Tibial nerve (tissue), 4 donors: Measurements from ENCODE around the gene ZCCHC24. TPM values are rescaled to one million over a fixed set of nuclear protein-coding genes. Genes with fewer than 3 reads are reported as not detected.
A peak's percentile ranks its signal among the peaks of the same experiment; 100 is the strongest.
"Not testable (repeated sequence)": the region's sequence is repeated elsewhere in the genome, so short reads cannot be mapped to it uniquely, and the experiment has no call there.

ENCODE experiments used
- DNase-seq, 2 donors: peaks; one replicate each; pipeline ENCODE4 v3.0.0-alpha.2; 2019; ENCODE audit warnings: low spot score in 2 of 2
- H3K27ac ChIP-seq, 4 donors: fragments of 200-600 bp; sonication (generic) in 3 of 4; one replicate each; pipeline ENCODE4 v1.5.1; 2017 to 2019; ENCODE audit warnings: mild to moderate bottlenecking in 1 of 4
- H3K27me3 ChIP-seq, 2 donors: fragments of 200-600 bp; sonication (generic) in 1 of 2; one replicate each; pipeline versions ENCODE4 v1.5.1 to v1.6.0; 2017 to 2019
- H3K36me3 ChIP-seq, 3 donors: fragments of 200-600 bp; sonication (generic); one replicate each; pipeline ENCODE4 v1.5.1; 2018 to 2019
- H3K4me1 ChIP-seq, 4 donors: fragments of 200-600 bp; sonication (generic) in 3 of 4; one replicate each; pipeline ENCODE4 v1.5.1; 2017 to 2019
- H3K4me3 ChIP-seq, 4 donors: fragments of 200-600 bp; sonication (generic) in 3 of 4; one replicate each; pipeline ENCODE4 v1.5.1; 2017 to 2019; ENCODE audit warnings: mild to moderate bottlenecking in 1 of 4, moderate library complexity in 1 of 4
- H3K9me3 ChIP-seq, 4 donors: fragments of 200-600 bp; sonication (generic) in 3 of 4; one replicate each; pipeline ENCODE4 v1.5.1; 2017 to 2019
- EP300 ChIP-seq, 2 donors: sonication (generic); formaldehyde crosslinking; IDR thresholded peaks; one replicate each; pipeline ENCODE4 v1.6.1; 2017; ENCODE audit warnings: antibody characterized with exemption in 2 of 2, mild to moderate bottlenecking in 1 of 2
- POLR2A ChIP-seq, 2 donors: fragments of 450-650 bp; IDR thresholded peaks; one replicate each; pipeline ENCODE4 v1.6.1; 2017; ENCODE audit warnings: antibody characterized with exemption in 2 of 2, mild to moderate bottlenecking in 2 of 2, moderate library complexity in 2 of 2
- WGBS, 2 donors: methylation state at CpG; one replicate each; pipeline ENCODE4 v1.1.5; 2018; 5-methylcytosine and 5-hydroxymethylcytosine counted together
- total RNA-seq, 4 donors: library from RNA; depleted of rRNA; stranded (reverse); fragments of >200 nt; gene quantifications; one replicate each; pipeline ENCODE4 v1.1.0, GENCODE V29; 2016
- TF ChIP-seq, protein P1 (sequence below), 5 experiments: fragments of 200-600 bp in 3 of 5; fragments of 450-650 bp in 2 of 5; sonication (generic) in 3 of 5; IDR thresholded peaks; one replicate each; pipeline ENCODE4 v1.5.1; 2016 to 2019; ENCODE audit warnings: antibody characterized with exemption in 5 of 5, mild to moderate bottlenecking in 3 of 5, moderate library complexity in 2 of 5

Gene ZCCHC24
- total RNA-seq, 4 donors from 2014 or later: 122 to 165 (median 138) TPM

DNA sequence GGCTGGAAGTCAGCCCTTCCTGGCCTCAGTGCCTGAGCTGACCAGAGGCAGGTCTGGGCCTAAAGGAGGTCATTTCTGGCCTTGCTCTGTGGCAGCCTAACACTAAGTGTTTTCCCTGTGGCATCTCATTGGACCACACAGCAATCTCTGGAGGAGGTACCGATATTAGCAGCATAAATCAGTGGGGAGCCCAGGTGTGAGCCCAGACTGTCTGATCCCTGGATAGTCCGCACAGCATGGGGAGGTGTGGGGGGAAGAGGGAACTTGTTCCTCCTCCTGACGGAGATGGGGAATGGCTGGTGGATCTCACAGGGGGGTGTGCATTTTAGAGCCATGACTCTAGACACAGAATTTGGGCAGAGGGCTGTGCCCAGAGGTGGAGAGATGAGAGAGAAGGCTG is 109.1 kb downstream of the ZCCHC24 start:
- peak overlapping the region in 1 of 4 donors; percentile 43 for H3K27ac ChIP-seq
- H3K4me3 ChIP-seq: no peak overlapping the region
- TF ChIP-seq POLR2A (IDR thresholded peaks at IDR 0.05): no peak
- H3K27me3 ChIP-seq: no peaks in the 10 kb centered on the region
- 87 to 97% methylated on average over 3 of the region's 3 CpGs for WGBS, 2 donors
- H3K4me1 ChIP-seq: peaks cover 0 to 22% (median 5%) of the 10 kb centered on the region in 4 donors
- DNase-seq: no peak
- no peaks in the 10 kb centered on the region for H3K9me3 ChIP-seq
- H3K36me3 ChIP-seq: no peaks in the 10 kb centered on the region

DNA sequence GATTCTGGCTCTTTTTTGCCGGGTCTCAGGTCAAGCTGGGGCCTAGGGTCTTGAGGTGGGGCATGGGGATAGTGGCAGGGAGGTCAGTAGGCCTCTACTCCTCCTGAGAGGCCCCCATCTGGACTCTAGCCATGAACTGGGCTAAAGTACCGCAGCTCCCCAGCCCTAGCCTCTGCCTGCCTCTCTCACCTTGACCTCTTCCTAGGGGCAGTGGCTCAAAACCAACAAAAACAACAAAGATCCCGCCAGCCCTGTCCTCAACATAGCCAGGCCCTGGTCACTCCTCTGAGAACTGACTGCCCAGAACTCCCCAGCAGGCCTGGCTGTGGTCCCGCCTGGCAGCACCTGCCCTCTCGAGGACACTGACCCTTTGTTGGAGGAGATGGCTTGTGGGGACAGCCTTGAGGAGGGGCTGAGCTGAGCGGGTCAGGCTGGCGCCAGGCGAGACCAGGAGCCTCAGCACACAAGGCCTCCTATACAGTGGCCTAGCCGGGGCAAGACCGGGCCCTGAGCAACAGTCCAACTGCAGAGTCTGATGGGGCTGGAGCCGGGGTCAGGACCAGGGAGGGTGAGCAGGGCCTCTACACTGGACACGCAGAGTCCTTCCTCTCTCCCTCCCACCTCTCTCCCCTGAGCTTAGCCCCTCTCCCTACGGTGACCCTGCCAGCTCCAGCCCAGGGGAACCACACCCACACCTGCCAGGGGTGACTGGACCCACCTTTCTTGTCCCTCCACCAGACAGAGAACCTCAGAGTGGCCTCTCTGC is 109.8 kb downstream of the ZCCHC24 start:
- DNase-seq: no peak
- no peaks in the 10 kb centered on the region for H3K9me3 ChIP-seq
- no peaks in the 10 kb centered on the region for H3K36me3 ChIP-seq
- no peak overlapping the region for H3K4me3 ChIP-seq
- H3K4me1 ChIP-seq: peaks cover 0 to 16% (median 5%) of the 10 kb centered on the region in 4 donors
- peak overlapping the region in 2 of 4 donors; percentile 26 to 43 for H3K27ac ChIP-seq
- TF ChIP-seq POLR2A (IDR thresholded peaks at IDR 0.05) (no peak), EP300 (IDR thresholded peaks at IDR 0.05) (no peak)
- TF ChIP-seq, protein P1, sequence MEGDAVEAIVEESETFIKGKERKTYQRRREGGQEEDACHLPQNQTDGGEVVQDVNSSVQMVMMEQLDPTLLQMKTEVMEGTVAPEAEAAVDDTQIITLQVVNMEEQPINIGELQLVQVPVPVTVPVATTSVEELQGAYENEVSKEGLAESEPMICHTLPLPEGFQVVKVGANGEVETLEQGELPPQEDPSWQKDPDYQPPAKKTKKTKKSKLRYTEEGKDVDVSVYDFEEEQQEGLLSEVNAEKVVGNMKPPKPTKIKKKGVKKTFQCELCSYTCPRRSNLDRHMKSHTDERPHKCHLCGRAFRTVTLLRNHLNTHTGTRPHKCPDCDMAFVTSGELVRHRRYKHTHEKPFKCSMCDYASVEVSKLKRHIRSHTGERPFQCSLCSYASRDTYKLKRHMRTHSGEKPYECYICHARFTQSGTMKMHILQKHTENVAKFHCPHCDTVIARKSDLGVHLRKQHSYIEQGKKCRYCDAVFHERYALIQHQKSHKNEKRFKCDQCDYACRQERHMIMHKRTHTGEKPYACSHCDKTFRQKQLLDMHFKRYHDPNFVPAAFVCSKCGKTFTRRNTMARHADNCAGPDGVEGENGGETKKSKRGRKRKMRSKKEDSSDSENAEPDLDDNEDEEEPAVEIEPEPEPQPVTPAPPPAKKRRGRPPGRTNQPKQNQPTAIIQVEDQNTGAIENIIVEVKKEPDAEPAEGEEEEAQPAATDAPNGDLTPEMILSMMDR (IDR thresholded peaks at IDR 0.05): no peak
- WGBS, 2 donors: 45 to 53% methylated on average over 13 of the region's 13 CpGs
- no peaks in the 10 kb centered on the region for H3K27me3 ChIP-seq

GRCh38 chr10:79335094-79335469 is 110.3 kb downstream of the ZCCHC24 start:
- WGBS, 2 donors: 65 to 69% methylated on average over 2 of the region's 2 CpGs
- no peak for TF ChIP-seq POLR2A (IDR thresholded peaks at IDR 0.05)
- TF ChIP-seq, protein P1 (IDR thresholded peaks at IDR 0.05): no peak
- no peak for TF ChIP-seq EP300 (IDR thresholded peaks at IDR 0.05)
- Histone ChIP-seq H3K36me3 (no peaks in the 10 kb centered on the region), H3K27ac (peak overlapping the region in 2 of 4 donors; percentile 26 to 43), H3K4me3 (no peak overlapping the region), H3K27me3 (no peaks in the 10 kb centered on the region), H3K9me3 (no peaks in the 10 kb centered on the region), H3K4me1 (peaks cover 0 to 11% (median 5%) of the 10 kb centered on the region in 4 donors)
- no peak for DNase-seq

DNA sequence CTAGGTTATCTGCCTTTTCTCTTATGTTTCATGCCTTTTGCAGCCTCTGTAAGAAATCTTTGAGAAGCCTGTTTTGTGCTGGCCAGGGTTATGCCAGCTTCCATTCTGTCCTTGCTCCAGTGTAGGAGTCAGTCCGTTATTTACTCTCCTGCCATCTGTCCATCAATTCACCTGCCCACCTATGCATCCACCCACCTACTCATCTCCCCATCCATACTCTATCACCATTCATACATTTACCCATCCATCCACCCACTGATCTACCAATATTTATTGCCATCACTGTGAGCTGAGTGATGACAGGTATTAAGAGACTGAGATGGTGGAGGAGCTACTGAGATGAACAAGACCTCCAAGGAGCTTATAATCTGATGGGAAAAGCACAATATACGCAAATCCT is 110.9 kb downstream of the ZCCHC24 start:
- no peak overlapping the region for H3K4me3 ChIP-seq
- H3K27ac ChIP-seq: no peak overlapping the region
- no peaks in the 10 kb centered on the region for H3K27me3 ChIP-seq
- no peak for TF ChIP-seq POLR2A (IDR thresholded peaks at IDR 0.05)
- TF ChIP-seq, protein P1 (IDR thresholded peaks at IDR 0.05): no peak
- no peak for TF ChIP-seq EP300 (IDR thresholded peaks at IDR 0.05)
- 83 to 89% methylated on average over 2 of the region's 2 CpGs for WGBS, 2 donors
- no peaks in the 10 kb centered on the region for H3K9me3 ChIP-seq
- peaks cover 0 to 11% (median 5%) of the 10 kb centered on the region in 4 donors for H3K4me1 ChIP-seq
- H3K36me3 ChIP-seq: no peaks in the 10 kb centered on the region
- DNase-seq: no peak

- H3K4me1 ChIP-seq: peaks cover 0 to 11% (median 5%) of the 10 kb centered on the region in 4 donors
- no peak overlapping the region for H3K27ac ChIP-seq
- H3K9me3 ChIP-seq: no peaks in the 10 kb centered on the region
- 96 to 97% methylated on average over 2 of the region's 2 CpGs for WGBS, 2 donors
- TF ChIP-seq EP300 (IDR thresholded peaks at IDR 0.05): no peak
- TF ChIP-seq POLR2A (IDR thresholded peaks at IDR 0.05): no peak
- TF ChIP-seq, protein P1 (IDR thresholded peaks at IDR 0.05): no peak
- H3K27me3 ChIP-seq: no peaks in the 10 kb centered on the region
- no peak overlapping the region for H3K4me3 ChIP-seq
- no peaks in the 10 kb centered on the region for H3K36me3 ChIP-seq
- DNase-seq: no peak
Measured at GRCh38 chr10:79333513-79333912, 111.9 kb downstream of the ZCCHC24 start.

- not testable (repeated sequence) for DNase-seq, H3K27ac ChIP-seq, H3K27me3 ChIP-seq, H3K9me3 ChIP-seq, H3K4me3 ChIP-seq, H3K36me3 ChIP-seq
- H3K4me1 ChIP-seq: peaks cover 0 to 11% (median 5%) of the 10 kb centered on the region in 4 donors
- 92% methylated on average over 2 of the region's 10 CpGs for WGBS, 2 donors
Measured at GRCh38 chr10:79332610-79333315, 112.7 kb downstream of the ZCCHC24 start.
